NB4 (cell line): ENCODE measurements around the gene P2RY2.
"Not testable (repeated sequence)": the region's sequence is repeated elsewhere in the genome, so short reads cannot be mapped to it uniquely, and the experiment has no call there.

Experiments
- DNase-seq: peaks from one replicate; pipeline ENCODE4 v3.0.0; 2010; ENCODE audit warnings: low read depth
- H3K4me3 ChIP-seq: one replicate; pipeline ENCODE4 v1.5.1; 2011; ENCODE audit warnings: mild to moderate bottlenecking, low read depth, low read length, moderate library complexity
- MYC ChIP-seq: IDR thresholded peaks from 2 replicates; pipeline ENCODE4 v1.6.1; 2011; ENCODE audit warnings: low read depth, low read length
- POLR2A ChIP-seq: IDR thresholded peaks from 2 replicates; pipeline ENCODE4 v1.6.1; 2011; ENCODE audit warnings: mild to moderate bottlenecking; ENCODE audit not compliant: insufficient read length; ENCODE audit errors: extremely low read depth
- TF ChIP-seq, protein P1 (sequence below): IDR thresholded peaks from one replicate; pipeline ENCODE4 v1.5.1; 2012; ENCODE audit warnings: low read depth, low read length
- TF ChIP-seq, protein P2 (sequence below): IDR thresholded peaks from 2 replicates; pipeline ENCODE4 v1.6.1; 2011; ENCODE audit warnings: low read depth, low read length

P2RY2 gene

GRCh38 chr11:73273222-73273895 lies 55.3 kb downstream of the P2RY2 start:
- no peak for DNase-seq
- peak overlapping the region; percentile 70 for H3K4me3 ChIP-seq
- TF ChIP-seq, protein P1, sequence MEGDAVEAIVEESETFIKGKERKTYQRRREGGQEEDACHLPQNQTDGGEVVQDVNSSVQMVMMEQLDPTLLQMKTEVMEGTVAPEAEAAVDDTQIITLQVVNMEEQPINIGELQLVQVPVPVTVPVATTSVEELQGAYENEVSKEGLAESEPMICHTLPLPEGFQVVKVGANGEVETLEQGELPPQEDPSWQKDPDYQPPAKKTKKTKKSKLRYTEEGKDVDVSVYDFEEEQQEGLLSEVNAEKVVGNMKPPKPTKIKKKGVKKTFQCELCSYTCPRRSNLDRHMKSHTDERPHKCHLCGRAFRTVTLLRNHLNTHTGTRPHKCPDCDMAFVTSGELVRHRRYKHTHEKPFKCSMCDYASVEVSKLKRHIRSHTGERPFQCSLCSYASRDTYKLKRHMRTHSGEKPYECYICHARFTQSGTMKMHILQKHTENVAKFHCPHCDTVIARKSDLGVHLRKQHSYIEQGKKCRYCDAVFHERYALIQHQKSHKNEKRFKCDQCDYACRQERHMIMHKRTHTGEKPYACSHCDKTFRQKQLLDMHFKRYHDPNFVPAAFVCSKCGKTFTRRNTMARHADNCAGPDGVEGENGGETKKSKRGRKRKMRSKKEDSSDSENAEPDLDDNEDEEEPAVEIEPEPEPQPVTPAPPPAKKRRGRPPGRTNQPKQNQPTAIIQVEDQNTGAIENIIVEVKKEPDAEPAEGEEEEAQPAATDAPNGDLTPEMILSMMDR, result no peak
- no peak for TF ChIP-seq POLR2A

DNA sequence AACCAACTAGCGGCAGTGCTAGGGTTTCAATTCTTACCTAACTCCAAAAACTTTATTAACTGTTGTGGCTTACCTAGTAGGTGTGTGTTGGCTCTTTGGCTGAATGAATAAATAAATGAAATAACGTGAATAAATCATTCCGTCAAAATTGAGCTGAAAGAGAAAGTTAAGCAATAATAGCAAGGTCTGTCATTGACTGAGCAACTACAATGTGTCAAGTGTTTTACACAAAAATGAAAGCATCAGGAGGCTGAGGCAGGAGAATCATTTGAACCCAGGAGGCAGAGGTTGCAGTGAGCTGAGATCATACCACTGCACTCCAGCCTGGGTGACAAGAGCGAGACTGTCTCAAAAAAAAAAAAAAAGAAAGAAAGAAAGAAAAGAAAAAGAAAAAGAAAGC lies 56.1 kb downstream of the P2RY2 start:
- DNase-seq, result not testable (repeated sequence)
- peak overlapping the region; percentile 70 for H3K4me3 ChIP-seq

GRCh38 chr11:73274722-73275380 lies 56.8 kb downstream of the P2RY2 start:
- TF ChIP-seq MYC (no peak), POLR2A (no peak)
- TF ChIP-seq, protein P2, sequence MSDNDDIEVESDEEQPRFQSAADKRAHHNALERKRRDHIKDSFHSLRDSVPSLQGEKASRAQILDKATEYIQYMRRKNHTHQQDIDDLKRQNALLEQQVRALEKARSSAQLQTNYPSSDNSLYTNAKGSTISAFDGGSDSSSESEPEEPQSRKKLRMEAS, result no peak
- TF ChIP-seq, protein P1, result no peak
- H3K4me3 ChIP-seq, result peak overlapping the region; percentile 26

GRCh38 chr11:73275381-73275750 lies 57.3 kb downstream of the P2RY2 start:
- H3K4me3 ChIP-seq, result no peak overlapping the region
- TF ChIP-seq, protein P1, result no peak
- TF ChIP-seq, protein P2, result no peak
- TF ChIP-seq MYC (no peak), POLR2A (no peak)
- no peak for DNase-seq

More at GRCh38 chr11:73274722-73275380, 56.8 kb downstream of the P2RY2 start:
- peak; percentile 64 for DNase-seq

GRCh38 chr11:73277467-73277866 lies 59.4 kb downstream of the P2RY2 start:
- H3K4me3 ChIP-seq, result no peak overlapping the region
- no peak for DNase-seq
- TF ChIP-seq, protein P2, result no peak
- TF ChIP-seq, protein P1, result no peak
- TF ChIP-seq MYC, result no peak
- no peak for TF ChIP-seq POLR2A

DNA sequence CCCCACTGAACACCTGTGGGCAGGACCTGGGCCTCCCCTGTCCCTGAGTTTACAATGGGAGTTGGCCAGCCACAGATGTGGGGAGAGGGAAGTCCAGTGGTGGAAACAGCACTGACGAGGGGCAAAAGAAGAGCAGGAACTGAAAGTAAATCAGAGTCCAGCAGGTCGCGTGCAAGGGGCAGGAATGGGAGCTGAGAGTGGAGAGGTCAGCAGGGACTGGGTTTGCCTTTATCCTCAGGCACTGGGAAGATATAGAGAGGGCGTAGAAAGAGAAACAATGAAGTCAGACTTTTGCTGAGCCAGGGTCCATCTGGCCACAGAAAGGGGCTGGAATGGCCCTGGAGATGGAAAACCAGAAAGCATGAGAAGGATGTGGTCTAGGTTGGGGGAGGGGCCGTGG lies 62.5 kb downstream of the P2RY2 start:
- TF ChIP-seq, protein P2, result no peak
- no peak for DNase-seq
- H3K4me3 ChIP-seq, result no peak overlapping the region

- DNase-seq, result no peak
- H3K4me3 ChIP-seq, result no peak overlapping the region
- TF ChIP-seq, protein P1, result no peak
- TF ChIP-seq POLR2A, result no peak
- TF ChIP-seq, protein P2, result no peak
- TF ChIP-seq MYC, result no peak
These were observed 63.2 kb downstream of the P2RY2 start for GRCh38 chr11:73281201-73281741.
